HG03354 (cell line): ENCODE data around the gene GABRG3.

Experiments
- ATAC-seq: cut with Tn5 transposase; IDR thresholded peaks from one replicate; pipeline ENCODE4 v1.9.1; 2021; ENCODE audit warnings: mild to moderate bottlenecking; ENCODE audit not compliant: unreplicated experiment, poor library complexity, severe bottlenecking

GABRG3 gene

DNA sequence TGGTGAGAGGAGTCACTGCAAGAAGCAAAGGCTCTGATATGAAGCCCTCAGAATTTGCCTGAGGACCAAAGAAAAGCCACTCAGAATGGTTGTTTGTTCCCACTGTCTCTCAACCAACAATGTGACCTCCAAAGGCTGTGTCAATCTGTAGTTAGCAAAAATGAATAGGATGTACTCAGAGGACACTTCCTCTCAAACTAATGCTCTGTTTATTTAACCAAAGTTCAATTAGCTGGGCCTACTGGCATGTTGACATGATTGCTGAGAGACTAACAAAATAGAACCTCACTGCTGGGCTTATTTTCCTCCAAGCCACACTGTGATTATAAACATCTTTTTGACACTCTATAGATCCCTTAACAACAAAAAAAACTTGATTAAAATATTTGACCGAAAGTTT lies 605.6 kb downstream of the GABRG3 start:
- ATAC-seq, result no peak

DNA sequence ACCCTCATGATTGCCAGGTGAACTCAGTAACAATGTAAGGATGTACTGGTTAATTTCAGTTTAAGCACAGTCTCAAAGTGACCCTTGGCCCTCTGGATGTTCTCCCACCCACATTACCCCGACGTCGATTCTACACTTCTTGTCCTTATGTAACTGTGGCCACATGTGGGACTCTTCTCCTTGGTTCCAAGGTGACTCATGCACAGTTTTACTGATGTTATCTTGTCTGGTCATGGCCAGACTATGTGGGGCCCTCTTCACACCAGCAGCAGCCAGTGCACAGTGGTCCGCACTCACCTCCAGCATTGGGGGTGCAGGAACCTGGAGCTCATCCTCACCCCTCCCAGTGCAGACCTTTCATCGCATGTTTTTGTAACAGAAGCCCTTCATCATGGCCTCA lies 608.8 kb downstream of the GABRG3 start:
- ATAC-seq, result no peak

DNA sequence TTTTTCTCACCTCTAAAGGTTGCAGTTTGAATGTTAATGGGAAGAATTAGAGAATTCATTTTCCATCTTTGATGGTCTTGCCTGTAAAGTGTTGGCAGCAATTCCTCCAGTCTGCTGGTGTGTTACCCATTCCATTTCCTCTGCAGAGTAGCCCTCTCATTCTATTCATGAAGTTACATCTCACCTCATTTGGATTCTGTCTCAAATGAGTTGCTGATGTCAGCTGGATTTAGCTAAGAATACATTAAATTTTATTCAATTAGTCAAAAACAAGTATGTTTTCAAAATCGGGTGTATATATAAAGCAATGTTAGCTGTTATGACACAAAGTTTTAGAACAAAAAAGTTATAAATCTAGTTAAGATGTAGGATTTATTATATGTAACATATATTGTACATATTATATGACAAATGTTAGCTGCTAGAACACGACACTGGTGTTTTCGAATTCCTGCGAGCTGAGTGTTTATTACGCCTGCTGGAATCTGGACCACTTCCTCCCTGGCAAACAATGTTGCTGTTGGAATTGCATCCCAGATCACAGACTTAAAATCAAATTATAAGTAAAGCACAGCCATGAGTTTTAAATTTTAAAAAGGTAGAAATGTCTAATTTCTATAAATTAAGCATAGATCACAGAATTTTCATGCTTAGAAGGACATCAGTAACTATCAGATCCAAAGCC lies 611.9 kb downstream of the GABRG3 start:
- ATAC-seq, result no peak

DNA sequence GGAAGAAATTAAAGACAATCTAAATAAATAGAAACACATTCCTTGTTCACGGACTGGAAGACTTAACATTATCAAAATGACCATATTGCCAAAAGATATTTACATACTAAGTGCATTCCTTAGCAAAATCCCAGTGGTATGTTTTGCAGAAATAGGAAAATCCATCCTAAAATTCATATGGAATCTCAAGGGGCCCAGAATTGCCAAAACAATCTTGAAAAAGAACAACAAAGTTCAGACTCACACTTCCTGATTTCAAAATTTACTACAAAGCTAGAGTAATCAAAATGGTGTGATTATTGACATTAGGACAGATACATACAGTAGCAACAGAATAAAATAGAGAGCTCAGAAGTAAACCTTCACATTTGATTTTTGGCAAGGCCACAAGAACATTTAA lies 612.7 kb downstream of the GABRG3 start:
- ATAC-seq, result no peak

DNA sequence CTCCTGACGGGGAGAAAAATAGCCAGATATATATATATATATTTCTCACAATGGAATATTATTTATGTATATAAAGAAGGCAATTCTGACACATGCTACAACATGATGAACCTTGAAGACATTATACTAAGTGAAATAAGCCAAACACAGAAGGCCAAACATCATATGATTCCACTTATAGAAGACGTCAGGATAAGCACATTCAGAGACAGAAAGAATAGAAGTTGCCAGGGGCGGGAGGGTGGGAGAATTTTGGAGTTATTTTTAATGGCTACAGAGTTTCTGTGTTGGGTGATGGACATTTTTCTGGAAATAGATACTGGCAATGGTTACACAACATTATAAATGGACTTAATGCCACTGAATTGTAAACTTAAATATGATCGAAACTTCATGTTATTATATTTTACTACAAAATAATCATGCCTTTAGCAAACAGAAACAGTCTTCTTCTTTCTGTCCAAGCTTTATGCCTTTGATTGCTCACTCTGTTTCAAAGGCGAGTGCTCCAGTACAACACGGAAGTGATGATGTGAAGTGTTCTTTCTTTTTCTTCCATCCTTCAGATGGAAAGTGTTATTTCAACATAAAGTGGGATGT lies 614.2 kb downstream of the GABRG3 start:
- no peak for ATAC-seq

DNA sequence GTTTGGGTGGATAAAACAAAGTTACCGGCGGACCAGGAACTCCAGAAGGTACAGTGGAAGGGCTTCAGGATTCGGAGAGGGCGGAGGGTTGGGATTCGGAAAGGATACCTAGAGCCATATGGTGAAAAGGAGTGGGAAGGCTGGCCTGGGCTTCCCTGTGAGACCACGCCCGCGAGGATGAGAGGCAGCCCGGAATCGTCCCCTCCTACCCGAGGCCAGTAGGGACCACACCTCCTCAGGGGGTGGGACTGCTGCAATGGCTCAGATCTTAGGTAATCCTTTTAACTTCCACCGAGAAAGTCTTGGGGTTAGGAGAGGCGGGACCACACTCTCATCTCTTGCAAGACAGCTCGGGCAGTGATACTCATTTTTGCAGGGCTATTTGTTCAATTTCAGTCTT lies 616.8 kb downstream of the GABRG3 start:
- ATAC-seq, result no peak

DNA sequence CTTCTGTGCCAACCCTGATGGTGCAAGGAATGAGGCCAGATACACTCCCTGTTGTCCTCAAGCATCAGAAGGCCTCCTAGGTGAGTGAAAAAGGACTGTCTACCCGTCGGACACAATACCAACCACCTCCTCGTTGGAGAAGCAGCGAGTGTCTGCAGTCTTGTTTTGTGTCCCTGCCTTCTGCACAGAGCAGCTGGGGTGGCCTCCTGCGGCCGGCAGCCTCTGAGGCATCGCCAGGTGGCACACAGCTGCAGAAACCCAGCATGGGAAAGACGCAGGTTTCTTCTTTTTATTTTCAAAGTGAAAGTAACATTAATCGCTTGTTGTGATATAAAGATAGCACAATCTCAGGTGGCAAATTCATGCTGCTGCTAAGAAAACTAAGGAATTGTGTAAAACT lies 618.3 kb downstream of the GABRG3 start:
- no peak for ATAC-seq

DNA sequence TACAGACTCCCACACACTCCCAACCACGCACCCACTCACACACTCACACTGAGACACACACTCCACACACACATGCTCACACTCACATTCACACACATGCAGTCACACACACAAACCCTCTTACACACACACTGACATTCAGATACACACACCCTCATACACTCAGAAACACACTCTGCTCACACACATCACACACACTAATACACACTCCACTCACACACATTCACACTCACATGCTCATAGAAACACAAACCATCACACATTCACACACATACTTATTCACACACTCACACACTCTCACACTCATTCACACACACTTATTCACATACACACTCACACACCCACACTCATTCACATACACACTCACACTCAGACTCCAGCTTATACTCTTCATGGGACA lies 618.8 kb downstream of the GABRG3 start:
- no peak for ATAC-seq
